IPS-18a (cell line): ENCODE data around the gene ZNF488.

Experiments used
- H3K27ac ChIP-seq: one replicate; pipeline ENCODE4 v1.5.1; 2013; ENCODE audit warnings: low read length
- H3K27me3 ChIP-seq: one replicate; pipeline ENCODE4 v1.6.1; 2013; ENCODE audit warnings: mild to moderate bottlenecking, low read length; ENCODE audit not compliant: control insufficient read depth, insufficient read depth
- H3K36me3 ChIP-seq: one replicate; pipeline ENCODE4 v1.6.1; 2013; ENCODE audit warnings: low read depth, low read length; ENCODE audit not compliant: control insufficient read depth
- H3K4me1 ChIP-seq: one replicate; pipeline ENCODE4 v1.6.1; 2013; ENCODE audit warnings: low read depth, low read length; ENCODE audit not compliant: control insufficient read depth
- H3K4me3 ChIP-seq: one replicate; pipeline ENCODE4 v1.5.1; 2013; ENCODE audit warnings: low read length
- H3K9ac ChIP-seq: one replicate; pipeline ENCODE4 v1.6.1; 2013; ENCODE audit warnings: mild to moderate bottlenecking, low read length, moderate library complexity
- H3K9me3 ChIP-seq: one replicate; pipeline ENCODE4 v1.6.1; 2013; ENCODE audit warnings: low read depth, low read length; ENCODE audit not compliant: control insufficient read depth

The ZNF488 gene

DNA sequence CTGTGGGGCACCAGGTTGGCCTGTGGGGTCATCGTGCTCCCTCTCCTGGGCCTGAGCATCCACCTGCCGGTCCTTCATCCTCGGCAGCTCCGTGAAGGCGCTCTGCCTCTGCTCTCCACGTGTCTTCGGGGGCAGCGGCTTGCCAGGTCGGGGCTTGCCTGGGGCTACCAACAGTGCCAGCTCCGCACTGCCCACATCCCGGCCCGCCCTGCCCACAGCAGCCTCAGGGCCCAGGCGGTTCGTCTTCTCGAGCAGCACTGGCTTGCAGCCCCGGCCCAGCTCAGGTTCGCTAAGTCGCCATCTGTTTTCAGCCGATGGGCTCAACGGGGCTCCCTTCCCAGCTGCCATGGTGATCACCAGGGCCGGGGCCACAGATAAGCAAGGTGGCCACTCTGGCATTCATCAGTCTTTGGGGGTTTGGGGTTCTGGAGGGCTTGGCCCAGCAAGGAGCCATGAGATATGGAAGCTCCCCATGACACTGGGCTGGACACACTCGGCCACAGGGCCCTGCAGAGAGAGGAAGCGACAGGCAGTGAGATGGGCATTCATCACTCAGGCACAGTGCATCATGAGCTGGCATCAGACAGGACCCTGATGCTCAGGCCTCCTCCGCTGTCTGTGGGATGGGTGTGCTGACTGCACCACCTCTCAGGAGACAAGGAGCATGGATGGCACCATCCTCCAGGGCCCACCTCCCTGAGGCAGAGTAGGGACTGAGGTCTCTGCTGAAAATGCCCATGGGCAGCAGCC, 15.5 kb downstream of the ZNF488 start:
- Histone ChIP-seq H3K27ac (no peak overlapping the region), H3K4me3 (no peak overlapping the region), H3K4me1 (peaks cover 4% of the 10 kb centered on the region), H3K9me3 (no peaks in the 10 kb centered on the region), H3K9ac (no peak overlapping the region), H3K27me3 (no peaks in the 10 kb centered on the region), H3K36me3 (no peaks in the 10 kb centered on the region)

DNA sequence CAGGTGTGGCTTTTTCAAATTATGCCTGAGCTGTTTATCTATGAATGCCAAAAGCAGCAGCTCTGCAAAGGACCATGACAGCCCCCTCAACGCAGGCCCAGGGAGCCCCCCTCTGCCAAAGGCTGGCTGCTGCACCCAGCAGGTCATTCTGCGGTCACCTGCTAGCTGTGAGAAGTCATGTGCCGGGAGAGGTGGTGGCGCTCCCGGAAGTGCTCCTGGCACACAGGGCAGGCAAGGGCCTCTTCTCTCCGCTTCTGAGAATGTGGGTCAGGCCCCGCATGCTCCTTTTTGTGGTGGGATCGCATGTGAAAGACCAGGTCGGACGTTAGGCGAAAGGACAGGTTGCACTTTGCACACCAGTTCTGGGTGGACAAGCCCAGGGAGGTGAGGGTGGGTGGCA, 16.4 kb downstream of the ZNF488 start:
- Histone ChIP-seq H3K4me1 (peaks cover 3% of the 10 kb centered on the region), H3K9me3 (no peaks in the 10 kb centered on the region), H3K36me3 (no peaks in the 10 kb centered on the region), H3K4me3 (no peak overlapping the region), H3K27me3 (no peaks in the 10 kb centered on the region), H3K9ac (no peak overlapping the region), H3K27ac (no peak overlapping the region)

GRCh38 chr10:47366731-47367460, 17.2 kb downstream of the ZNF488 start:
- Histone ChIP-seq H3K4me3 (no peak overlapping the region), H3K36me3 (no peaks in the 10 kb centered on the region), H3K9me3 (no peaks in the 10 kb centered on the region), H3K27me3 (no peaks in the 10 kb centered on the region), H3K9ac (no peak overlapping the region), H3K4me1 (no peaks in the 10 kb centered on the region), H3K27ac (no peak overlapping the region)

DNA sequence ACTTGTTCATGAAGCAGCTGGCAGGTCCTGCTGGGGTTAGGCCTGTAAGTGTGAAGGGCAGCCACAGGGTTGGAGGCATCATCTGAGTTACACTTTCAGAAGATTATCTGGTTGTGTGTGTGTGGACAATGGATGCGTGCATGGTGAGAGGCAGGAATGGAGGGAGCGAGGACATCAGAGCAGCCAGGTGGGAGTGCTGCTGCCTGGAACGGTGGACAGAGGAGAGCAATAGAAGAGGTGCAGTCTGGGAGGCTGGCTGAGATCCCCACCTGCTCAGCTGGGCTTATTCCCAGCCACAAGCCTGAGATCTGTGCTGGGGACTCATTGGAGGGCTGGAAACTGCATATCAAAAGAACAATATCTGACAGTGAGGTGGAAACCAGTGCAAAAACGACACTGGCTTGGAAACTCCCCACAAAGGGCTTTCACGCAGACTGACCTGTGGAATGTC, 17.9 kb downstream of the ZNF488 start:
- Histone ChIP-seq H3K4me3 (no peak overlapping the region), H3K9ac (no peak overlapping the region), H3K27me3 (no peaks in the 10 kb centered on the region), H3K9me3 (no peaks in the 10 kb centered on the region), H3K27ac (no peak overlapping the region), H3K4me1 (no peaks in the 10 kb centered on the region), H3K36me3 (no peaks in the 10 kb centered on the region)

DNA sequence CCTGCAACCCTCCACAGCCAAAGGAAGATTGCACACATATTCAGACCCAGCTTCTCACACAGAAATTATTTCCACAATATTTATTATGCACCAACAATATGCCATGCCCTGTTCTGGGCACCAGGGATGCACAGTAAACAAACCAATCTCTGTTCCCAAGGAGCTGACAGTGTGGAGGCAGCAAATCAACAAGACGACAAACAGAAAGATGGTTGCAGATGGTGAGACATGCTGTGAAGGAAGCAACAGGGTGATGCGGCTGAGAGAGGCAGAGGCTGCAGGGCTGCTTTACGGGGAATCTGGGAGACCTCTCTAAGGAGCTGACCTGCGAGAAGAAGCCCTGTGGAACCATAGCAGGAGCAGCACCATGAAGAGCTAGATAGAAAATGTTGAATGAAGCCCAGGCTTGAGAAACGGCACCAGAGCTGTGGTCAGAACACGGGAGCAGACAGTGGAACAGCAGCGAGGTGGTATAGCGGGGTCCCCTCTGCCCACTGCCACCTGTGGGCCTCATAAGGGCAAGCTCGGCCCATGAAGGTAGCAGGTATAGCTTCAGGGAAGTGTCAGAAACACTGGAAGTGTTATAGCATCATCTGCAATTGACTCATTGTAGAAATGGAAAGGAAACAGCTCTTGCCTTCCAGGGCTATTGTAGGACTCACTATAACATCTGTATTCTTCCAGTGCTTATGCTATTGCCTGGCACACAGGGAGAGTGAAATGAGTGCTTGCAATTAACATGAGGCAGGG, 18.5 kb downstream of the ZNF488 start:
- H3K4me1 ChIP-seq = no peaks in the 10 kb centered on the region
- no peaks in the 10 kb centered on the region for H3K27me3 ChIP-seq
- H3K9me3 ChIP-seq = no peaks in the 10 kb centered on the region
- no peaks in the 10 kb centered on the region for H3K36me3 ChIP-seq
- no peak overlapping the region for H3K9ac ChIP-seq
- H3K27ac ChIP-seq = no peak overlapping the region
- H3K4me3 ChIP-seq = no peak overlapping the region

DNA sequence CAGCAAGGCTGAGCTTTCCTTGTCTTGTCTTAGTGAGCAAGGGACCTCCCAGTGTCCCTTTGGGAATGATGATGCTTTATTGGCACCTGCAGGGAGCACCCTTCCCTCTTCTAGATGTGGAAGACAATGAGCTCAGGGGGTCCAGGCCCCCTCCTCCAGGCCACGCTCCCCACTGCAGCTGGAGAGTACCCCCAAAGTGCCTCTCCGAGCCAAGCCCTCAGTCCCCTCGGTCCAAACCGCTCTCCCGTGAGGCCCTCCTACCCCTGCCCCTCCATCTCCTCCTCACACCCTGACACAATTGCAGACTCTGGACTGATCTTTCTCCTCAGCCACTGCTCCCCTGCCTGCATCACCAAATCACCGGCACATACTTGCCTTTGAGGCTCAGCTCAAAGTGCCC, 19.2 kb downstream of the ZNF488 start:
- H3K27me3 ChIP-seq = no peaks in the 10 kb centered on the region
- no peak overlapping the region for H3K27ac ChIP-seq
- no peaks in the 10 kb centered on the region for H3K4me1 ChIP-seq
- no peak overlapping the region for H3K4me3 ChIP-seq
- H3K9ac ChIP-seq = no peak overlapping the region
- H3K9me3 ChIP-seq = no peaks in the 10 kb centered on the region
- H3K36me3 ChIP-seq = no peaks in the 10 kb centered on the region

GRCh38 chr10:47364366-47364765, 19.7 kb downstream of the ZNF488 start:
- Histone ChIP-seq H3K4me3 (no peak overlapping the region), H3K9me3 (no peaks in the 10 kb centered on the region), H3K9ac (no peak overlapping the region), H3K36me3 (no peaks in the 10 kb centered on the region), H3K27me3 (no peaks in the 10 kb centered on the region), H3K27ac (no peak overlapping the region), H3K4me1 (no peaks in the 10 kb centered on the region)

- Histone ChIP-seq H3K9me3 (no peaks in the 10 kb centered on the region), H3K36me3 (no peaks in the 10 kb centered on the region), H3K27me3 (no peaks in the 10 kb centered on the region), H3K27ac (no peak overlapping the region), H3K9ac (no peak overlapping the region), H3K4me1 (no peaks in the 10 kb centered on the region), H3K4me3 (no peak overlapping the region)
These were observed 20.3 kb downstream of the ZNF488 start for GRCh38 chr10:47363781-47364180.

DNA sequence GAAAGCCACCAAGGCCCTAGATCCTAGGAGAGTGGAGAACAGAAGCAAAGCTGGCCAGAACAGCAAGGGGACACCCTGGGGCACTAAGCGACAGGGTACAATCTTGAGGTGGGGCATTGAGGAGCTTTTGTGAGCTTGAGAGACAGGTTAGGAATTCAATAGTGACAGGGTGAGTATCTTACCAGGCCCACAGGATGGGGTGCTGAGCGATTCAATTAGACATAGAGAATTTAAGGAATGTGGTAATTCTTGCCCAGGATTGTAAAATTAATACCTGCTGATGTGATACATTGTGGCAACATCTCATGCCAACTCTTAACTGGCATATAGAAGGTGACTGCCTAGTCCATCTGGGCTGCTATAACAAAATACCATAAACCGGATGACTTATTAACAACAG, 21.9 kb downstream of the ZNF488 start:
- no peak overlapping the region for H3K9ac ChIP-seq
- no peak overlapping the region for H3K27ac ChIP-seq
- no peaks in the 10 kb centered on the region for H3K36me3 ChIP-seq
- H3K4me3 ChIP-seq = no peak overlapping the region
- H3K9me3 ChIP-seq = no peaks in the 10 kb centered on the region
- no peaks in the 10 kb centered on the region for H3K4me1 ChIP-seq
- no peaks in the 10 kb centered on the region for H3K27me3 ChIP-seq

DNA sequence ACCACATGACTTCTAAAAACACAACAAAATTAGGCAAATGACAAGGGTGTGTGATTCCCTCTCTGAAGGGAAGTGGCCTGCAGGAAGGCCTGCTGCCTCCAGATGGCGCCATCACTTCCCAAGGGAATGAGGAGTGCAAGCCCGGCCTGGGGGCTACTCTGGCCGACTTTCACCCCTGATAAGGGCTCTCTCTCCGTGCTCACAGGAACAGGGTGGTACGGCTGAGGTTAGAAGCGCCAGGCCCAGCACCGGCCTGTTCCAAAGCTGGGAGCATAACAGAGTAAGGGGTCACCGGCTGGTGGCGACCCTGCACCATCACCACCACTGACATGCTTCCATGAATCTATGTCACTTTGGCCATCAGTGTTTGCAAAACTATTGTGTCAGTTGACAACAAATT, 22.8 kb downstream of the ZNF488 start:
- H3K9ac ChIP-seq = no peak overlapping the region

DNA sequence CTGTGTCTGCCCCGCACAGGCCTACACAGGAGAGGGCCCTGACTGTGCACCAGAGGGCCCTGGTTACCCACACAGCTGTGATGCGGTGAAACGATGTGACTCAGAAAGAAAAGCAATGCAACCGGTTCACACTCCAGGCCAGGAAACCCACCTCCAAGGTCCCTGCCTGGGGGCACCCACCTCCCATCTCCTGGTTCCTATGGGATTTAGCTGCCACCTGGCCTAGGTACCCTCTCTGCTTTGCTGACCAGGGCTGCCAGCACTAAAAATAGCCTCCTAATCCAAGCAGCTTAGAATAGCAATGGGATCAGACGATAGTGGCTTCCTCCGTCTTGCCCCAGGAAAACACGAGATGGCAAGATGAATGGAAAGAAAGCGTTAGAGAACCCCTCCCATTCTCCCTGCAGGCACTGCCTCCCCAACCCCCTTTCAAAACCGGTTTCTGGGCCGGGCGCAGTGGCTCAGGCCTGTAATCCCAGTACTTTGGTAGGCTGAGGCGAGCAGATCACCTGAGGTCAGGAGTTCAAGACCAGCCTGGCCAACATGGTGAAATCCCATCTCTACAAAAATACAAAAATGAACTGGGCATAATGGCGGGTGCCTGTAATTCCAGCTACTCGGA, 23.6 kb downstream of the ZNF488 start:
- H3K4me3 ChIP-seq = no peak overlapping the region
- no peaks in the 10 kb centered on the region for H3K36me3 ChIP-seq
- no peaks in the 10 kb centered on the region for H3K27me3 ChIP-seq
- H3K4me1 ChIP-seq = no peaks in the 10 kb centered on the region
- H3K27ac ChIP-seq = no peak overlapping the region
- no peaks in the 10 kb centered on the region for H3K9me3 ChIP-seq
- H3K9ac ChIP-seq = no peak overlapping the region

More for the DNA sequence above, 22.8 kb downstream of the ZNF488 start:
- no peaks in the 10 kb centered on the region for H3K27me3 ChIP-seq
- H3K4me3 ChIP-seq = no peak overlapping the region
- no peaks in the 10 kb centered on the region for H3K9me3 ChIP-seq
- no peaks in the 10 kb centered on the region for H3K4me1 ChIP-seq
- H3K27ac ChIP-seq = no peak overlapping the region
- no peaks in the 10 kb centered on the region for H3K36me3 ChIP-seq
